Measurements from ENCODE around the gene AMN. TPM values are rescaled to one million over a fixed set of nuclear protein-coding genes. Genes with fewer than 3 reads are reported as not detected.
"Not testable (repeated sequence)": the region's sequence is repeated elsewhere in the genome, so short reads cannot be mapped to it uniquely, and the experiment has no call there.

The AMN gene
- total RNA-seq, 2 experiments from 2014 or later: 1.0 to 1.4 TPM

DNA sequence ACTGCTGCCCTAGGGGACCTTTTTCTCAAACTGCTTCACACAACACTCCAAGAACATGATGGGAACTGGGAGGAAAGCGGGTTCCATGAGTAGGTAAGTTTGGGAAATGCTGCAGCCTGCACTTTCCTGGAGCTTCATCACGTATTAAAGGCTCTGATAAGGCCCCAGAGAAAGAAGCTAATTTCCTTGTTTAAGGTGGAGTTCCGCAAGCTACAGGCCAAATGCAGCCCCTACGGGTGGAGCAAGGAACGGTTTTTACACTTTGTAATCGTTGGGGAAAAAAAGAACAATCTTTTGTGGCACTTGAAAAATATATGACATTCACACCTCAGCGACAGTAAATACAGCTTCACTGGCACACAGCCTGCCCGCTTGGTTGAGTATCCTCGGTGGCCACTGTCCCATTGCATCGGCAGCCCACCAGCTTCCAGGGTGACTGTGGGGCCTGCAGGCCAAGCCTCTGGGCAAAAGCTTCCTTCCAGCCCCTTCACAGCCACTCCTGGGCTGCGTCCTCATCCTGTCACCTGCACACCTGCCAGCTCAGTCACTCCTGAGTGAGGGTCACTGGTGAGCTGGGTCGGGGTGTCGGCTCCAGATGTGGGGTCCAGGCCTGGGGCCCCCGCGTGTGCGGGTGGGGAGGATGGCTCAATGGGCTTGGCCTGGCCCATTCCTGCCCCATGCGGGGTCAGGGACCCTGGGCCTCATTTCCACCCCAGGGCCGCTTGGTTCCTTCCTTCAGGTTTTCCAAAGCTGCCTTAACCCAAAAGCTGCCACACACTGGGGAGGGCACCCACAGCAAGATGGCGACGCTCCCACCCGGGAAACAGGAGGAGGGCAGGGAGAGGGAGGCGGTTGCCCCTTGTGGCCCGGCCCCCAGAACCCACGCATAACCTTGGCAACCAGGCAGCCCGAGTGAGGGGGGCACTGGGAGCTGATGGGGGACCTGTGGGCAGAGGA is 2.4 kb downstream of the AMN start:
- ChIA-PET CTCF (interaction anchor here (0.9 kb wide), 2 partner anchors 150 to 331 kb away, joined by 3 read pairs; no protein-coding TSS in a partner anchor), POLR2A (interaction anchor here (0.6 kb wide), 1 partner anchor 1071 kb away, joined by 3 read pairs; no protein-coding TSS in a partner anchor)
- Mint-ChIP-seq H3K4me3 (no peak overlapping the region), H3K4me1 (ENCODE audit: low read depth) (peaks cover 11% of the 10 kb centered on the region), H3K27me3 (peaks cover 27% of the 10 kb centered on the region), H3K9me3 (no peaks in the 10 kb centered on the region), H3K27ac (no peak overlapping the region), H3K36me3 (ENCODE audit: low read depth) (no peaks in the 10 kb centered on the region)
- ATAC-seq (no peak), DNase-seq (no peak)
- TF ChIP-seq, protein P1, sequence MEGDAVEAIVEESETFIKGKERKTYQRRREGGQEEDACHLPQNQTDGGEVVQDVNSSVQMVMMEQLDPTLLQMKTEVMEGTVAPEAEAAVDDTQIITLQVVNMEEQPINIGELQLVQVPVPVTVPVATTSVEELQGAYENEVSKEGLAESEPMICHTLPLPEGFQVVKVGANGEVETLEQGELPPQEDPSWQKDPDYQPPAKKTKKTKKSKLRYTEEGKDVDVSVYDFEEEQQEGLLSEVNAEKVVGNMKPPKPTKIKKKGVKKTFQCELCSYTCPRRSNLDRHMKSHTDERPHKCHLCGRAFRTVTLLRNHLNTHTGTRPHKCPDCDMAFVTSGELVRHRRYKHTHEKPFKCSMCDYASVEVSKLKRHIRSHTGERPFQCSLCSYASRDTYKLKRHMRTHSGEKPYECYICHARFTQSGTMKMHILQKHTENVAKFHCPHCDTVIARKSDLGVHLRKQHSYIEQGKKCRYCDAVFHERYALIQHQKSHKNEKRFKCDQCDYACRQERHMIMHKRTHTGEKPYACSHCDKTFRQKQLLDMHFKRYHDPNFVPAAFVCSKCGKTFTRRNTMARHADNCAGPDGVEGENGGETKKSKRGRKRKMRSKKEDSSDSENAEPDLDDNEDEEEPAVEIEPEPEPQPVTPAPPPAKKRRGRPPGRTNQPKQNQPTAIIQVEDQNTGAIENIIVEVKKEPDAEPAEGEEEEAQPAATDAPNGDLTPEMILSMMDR (IDR thresholded peaks at IDR 0.05): no peak
- intact Hi-C loops (cut with micrococcal nuclease): no loop called here

DNA sequence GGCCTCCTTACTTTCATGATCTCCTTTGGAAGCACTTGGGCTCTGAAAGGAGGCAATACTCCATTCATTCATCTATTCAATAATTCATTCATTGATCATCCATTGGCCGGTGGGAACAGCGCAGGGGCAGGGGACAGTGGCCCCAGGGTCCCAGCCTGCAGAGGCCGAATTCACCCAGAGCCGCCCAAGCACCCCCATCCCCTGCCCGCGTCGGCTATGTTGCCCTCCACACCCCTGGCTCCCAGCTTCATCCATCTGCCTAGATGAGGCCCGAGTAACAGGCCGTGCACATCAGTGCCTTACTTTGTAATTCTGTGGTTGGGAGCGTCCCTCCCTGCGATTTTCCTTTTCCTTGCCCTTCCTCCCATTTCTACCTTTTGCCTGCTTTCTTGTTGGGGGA is 3.2 kb downstream of the AMN start:
- Mint-ChIP-seq H3K27me3 (peaks cover 27% of the 10 kb centered on the region), H3K4me3 (no peak overlapping the region), H3K27ac (no peak overlapping the region), H3K4me1 (ENCODE audit: low read depth) (peaks cover 11% of the 10 kb centered on the region), H3K36me3 (ENCODE audit: low read depth) (no peaks in the 10 kb centered on the region), H3K9me3 (no peaks in the 10 kb centered on the region)
- ATAC-seq (no peak), DNase-seq (no peak)
- TF ChIP-seq, protein P1 (IDR thresholded peaks at IDR 0.05): no peak
- POLR2A ChIA-PET: no interaction called here
- intact Hi-C loops (cut with micrococcal nuclease): no loop called here
- CTCF ChIA-PET: no interaction called here

GRCh38 chr14:102926104-102926503 is 3.6 kb downstream of the AMN start:
- ChIA-PET CTCF (no interaction called here), POLR2A (no interaction called here)
- Mint-ChIP-seq H3K4me1 (ENCODE audit: low read depth) (peaks cover 11% of the 10 kb centered on the region), H3K9me3 (no peaks in the 10 kb centered on the region), H3K27ac (no peak overlapping the region), H3K4me3 (no peak overlapping the region), H3K27me3 (peaks cover 27% of the 10 kb centered on the region), H3K36me3 (ENCODE audit: low read depth) (no peaks in the 10 kb centered on the region)
- TF ChIP-seq, protein P1 (IDR thresholded peaks at IDR 0.05): no peak
- DNase-seq (no peak), ATAC-seq (no peak)
- intact Hi-C loops (cut with micrococcal nuclease): no loop called here

DNA sequence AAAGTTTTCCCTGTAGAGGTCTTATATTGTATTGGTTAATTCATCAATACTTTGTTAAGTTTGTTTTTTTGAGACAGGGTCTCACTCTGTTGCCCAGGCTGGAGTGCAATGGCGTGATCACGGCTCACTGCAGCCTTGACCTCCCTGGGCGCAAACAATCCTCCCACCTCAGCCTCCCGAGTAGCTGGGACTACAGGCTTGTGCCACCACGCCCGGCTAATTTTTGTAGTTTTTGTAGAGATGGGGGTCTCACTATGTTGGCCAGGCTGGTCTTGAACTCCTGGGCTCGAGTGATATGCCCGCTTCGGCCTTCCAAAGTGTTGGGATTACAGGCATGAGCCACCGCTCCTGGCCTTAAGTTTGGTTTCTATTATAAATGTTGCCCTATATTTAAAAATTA is 4.4 kb downstream of the AMN start:
- H3K36me3 Mint-ChIP-seq (ENCODE audit: low read depth); H3K27ac Mint-ChIP-seq; intact Hi-C loops (cut with micrococcal nuclease); ATAC-seq; H3K4me3 Mint-ChIP-seq; CTCF ChIA-PET; H3K9me3 Mint-ChIP-seq; POLR2A ChIA-PET; DNase-seq: not testable (repeated sequence)
- Mint-ChIP-seq H3K27me3 (peaks cover 30% of the 10 kb centered on the region), H3K4me1 (ENCODE audit: low read depth) (peaks cover 11% of the 10 kb centered on the region)

DNA sequence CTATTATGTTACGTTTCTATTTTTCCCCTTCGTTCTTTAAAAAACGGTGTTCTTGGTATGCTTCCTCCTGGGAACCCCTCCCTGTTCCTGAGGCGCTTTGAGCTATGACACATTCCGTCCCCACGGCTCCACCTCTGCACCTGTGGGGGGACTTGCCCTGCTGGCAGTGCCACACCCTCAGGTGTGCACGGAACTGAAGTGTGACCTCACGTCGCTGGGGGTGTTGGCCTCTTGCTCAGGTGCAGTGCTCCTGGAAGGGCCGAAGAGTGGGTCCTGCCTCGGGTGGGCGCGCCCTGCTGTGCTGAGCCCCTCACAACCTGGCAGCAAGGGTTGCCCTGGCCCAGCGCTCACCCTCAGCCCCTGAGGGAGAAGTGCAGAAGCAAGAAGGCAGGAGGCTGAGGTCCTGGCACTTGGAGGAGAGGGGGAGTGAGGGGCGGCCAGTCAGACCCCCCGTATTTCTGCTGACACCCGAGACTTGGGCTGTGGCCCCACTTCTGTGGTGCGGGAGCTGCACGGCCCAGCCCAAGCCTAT is 4.9 kb downstream of the AMN start:
- H3K27ac Mint-ChIP-seq: no peak overlapping the region
- peaks cover 11% of the 10 kb centered on the region for H3K4me1 Mint-ChIP-seq (ENCODE audit: low read depth)
- intact Hi-C loops (cut with micrococcal nuclease): no loop called here
- peak overlapping the region; percentile 36 for H3K4me3 Mint-ChIP-seq
- no peak for DNase-seq
- POLR2A ChIA-PET: no interaction called here
- H3K36me3 Mint-ChIP-seq (ENCODE audit: low read depth): no peaks in the 10 kb centered on the region
- TF ChIP-seq, protein P1 (IDR thresholded peaks at IDR 0.05): no peak
- H3K9me3 Mint-ChIP-seq: no peaks in the 10 kb centered on the region
- H3K27me3 Mint-ChIP-seq: peaks cover 30% of the 10 kb centered on the region
- CTCF ChIA-PET: no interaction called here
- ATAC-seq: no peak

All from activated CD8-positive, alpha-beta T cell treated with anti-CD3 and anti-CD28 coated beads for 36 hours (primary cell).